H1 (cell line): Measurements from ENCODE around the gene TTC22.

Experiments
- BRCA1 ChIP-seq: IDR thresholded peaks from 2 replicates; pipeline ENCODE4 v1.6.1; 2012; ENCODE audit warnings: low read depth, low read length, improper control_type of control experiment
- CBX5 ChIP-seq: fragments of 300-800, 300-1000 bp; sonication (generic); IDR thresholded peaks from 2 replicates; pipeline ENCODE4 v1.7.1; 2016; ENCODE audit warnings: antibody characterized with exemption, low read length, low read depth
- CTCF ChIP-seq, 3 experiments: IDR thresholded peaks; 1 replicate in 2 of 3; 2 replicates in 1 of 3; pipeline versions ENCODE4 v1.5.1 to v1.6.1; 2011; ENCODE audit warnings: low read length in 3 of 3, mild to moderate bottlenecking in 3 of 3, inconsistent platforms in 2 of 3, low read depth in 1 of 3, moderate library complexity in 1 of 3; ENCODE audit not compliant: insufficient read depth in 1 of 3; ENCODE audit errors: control extremely low read depth in 1 of 3
- EZH2 ChIP-seq: fragments of 200-600 bp; sonication (generic); IDR thresholded peaks from 2 replicates; pipeline ENCODE4 v1.7.1; 2012; ENCODE audit warnings: low read depth, mild to moderate bottlenecking, moderate library complexity, low read length, inconsistent platforms; ENCODE audit not compliant: severe bottlenecking
- JUN ChIP-seq: IDR thresholded peaks from 2 replicates; pipeline ENCODE4 v1.6.1; 2011; ENCODE audit warnings: low read depth, mild to moderate bottlenecking, improper control_type of control experiment, low read length
- KDM1A ChIP-seq: fragments of 200-600, 300-600 bp; sonication (generic); IDR thresholded peaks from 2 replicates; pipeline ENCODE4 v1.7.1; 2016; ENCODE audit warnings: mild to moderate bottlenecking, low read length, borderline replicate concordance
- MAX ChIP-seq: IDR thresholded peaks from 2 replicates; pipeline ENCODE4 v1.6.1; 2012; ENCODE audit warnings: inconsistent platforms
- POLR2A ChIP-seq, 2 experiments: IDR thresholded peaks; 1 replicate in 1 of 2; 2 replicates in 1 of 2; pipeline ENCODE4 v1.6.1; 2011; ENCODE audit warnings: low read depth in 2 of 2, low read length in 2 of 2, mild to moderate bottlenecking in 2 of 2; ENCODE audit errors: control extremely low read depth in 1 of 2
- POLR2AphosphoS5 ChIP-seq: IDR thresholded peaks from 2 replicates; pipeline ENCODE4 v1.6.1; 2011; ENCODE audit warnings: low read depth, low read length
- RAD21 ChIP-seq, 2 experiments: IDR thresholded peaks in 1 of 2; conservative IDR thresholded peaks in 1 of 2; 2 replicates each; pipeline ENCODE4 v1.6.1; 2011; ENCODE audit warnings: low read depth in 2 of 2, low read length in 2 of 2, improper control_type of control experiment in 1 of 2, inconsistent platforms in 1 of 2, mild to moderate bottlenecking in 1 of 2, moderate library complexity in 1 of 2
- ZNF274 ChIP-seq: IDR thresholded peaks from 2 replicates; pipeline ENCODE4 v1.7.0; 2012; ENCODE audit warnings: low read length, borderline replicate concordance; ENCODE audit errors: extremely low read depth

- no peak for TF ChIP-seq POLR2A (IDR thresholded peaks at IDR 0.05; ENCODE audit: control extremely low read depth in 1 of 2, low read depth in 2 of 2, low read length in 2 of 2)
- TF ChIP-seq CTCF (IDR thresholded peaks at IDR 0.05; ENCODE audit: control extremely low read depth in 1 of 3, insufficient read depth in 1 of 3, low read depth in 1 of 3, low read length in 3 of 3) = no peak
- TF ChIP-seq MAX = no peak
- no peak for TF ChIP-seq JUN
- TF ChIP-seq BRCA1 = no peak
- TF ChIP-seq RAD21 (IDR thresholded peaks at IDR 0.05 in 1 of 2, conservative IDR thresholded peaks at IDR 0.05 in 1 of 2; ENCODE audit: low read depth in 2 of 2, low read length in 2 of 2) = no peak
- TF ChIP-seq CBX5 = no peak
- no peak for TF ChIP-seq ZNF274
- TF ChIP-seq POLR2AphosphoS5 = no peak
- no peak for TF ChIP-seq EZH2
- TF ChIP-seq KDM1A = no peak
Measured at GRCh38 chr1:54758678-54759348, 42.3 kb downstream of the TTC22 start.
